ENCODE data around the gene PRR33. TPM values are rescaled to one million over a fixed set of nuclear protein-coding genes. Genes with fewer than 3 reads are reported as not detected.

Gene PRR33
- total RNA-seq, 1 experiment from 2014 or later: not detected

DNA sequence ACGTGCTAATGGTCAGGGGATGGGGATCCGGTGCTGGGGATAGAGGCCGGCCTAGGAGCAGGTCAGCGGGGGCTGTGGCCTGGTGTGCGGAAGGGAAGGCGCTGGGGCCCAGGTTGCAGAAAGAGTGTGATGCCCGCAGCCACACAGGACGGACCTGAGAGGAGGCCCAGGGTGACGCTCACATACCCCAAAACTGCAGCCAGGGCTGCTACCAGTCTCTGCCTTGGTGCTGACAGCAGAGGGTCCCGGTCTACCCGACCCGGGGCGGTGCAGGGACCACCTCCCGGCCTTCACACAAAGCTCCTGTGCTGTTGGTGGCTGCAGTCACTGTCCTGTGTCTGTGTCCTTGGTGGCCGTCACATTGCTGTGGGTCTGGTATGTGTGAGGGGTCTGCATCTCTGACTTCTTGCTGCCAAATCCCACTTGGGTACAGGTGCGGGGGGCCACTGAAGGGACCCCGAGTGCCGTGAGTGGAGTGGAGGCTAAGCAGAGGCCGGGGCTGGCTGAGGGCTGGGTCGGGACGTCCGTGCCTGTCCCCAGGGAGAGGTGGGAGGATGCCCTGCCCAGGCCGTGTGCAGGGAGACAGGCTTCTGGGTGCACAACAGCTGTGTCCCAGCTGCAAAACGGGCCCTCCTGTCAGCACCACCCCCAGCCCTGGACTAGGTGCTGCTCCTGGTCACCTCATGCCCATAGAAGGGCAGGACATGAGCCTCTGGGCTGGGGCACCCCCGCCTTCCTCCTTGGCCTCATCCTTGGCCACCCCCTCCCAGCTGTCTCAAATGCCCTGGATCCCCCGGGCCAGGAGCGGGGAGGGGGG lies 37.4 kb downstream of the PRR33 start:
- Histone ChIP-seq H3K27ac (ENCODE audit: low read depth, low read length) (no peak overlapping the region), H3K9me2 (ENCODE audit: insufficient read depth) (no peaks in the 10 kb centered on the region), H3K9ac (ENCODE audit: low read length) (no peak overlapping the region), H3K4me3 (replicated peaks in 1 of 2; ENCODE audit: low read depth in 1 of 2, low read length in 2 of 2) (no peak overlapping the region), H3K79me2 (ENCODE audit: insufficient read depth, low read length) (no peaks in the 10 kb centered on the region), H3K36me3 (ENCODE audit: control insufficient read depth in 1 of 2, insufficient read depth in 2 of 2, low read length in 2 of 2) (no peaks in the 10 kb centered on the region), H3K9me3 (ENCODE audit: control insufficient read depth in 1 of 2, insufficient read depth in 1 of 2, low read depth in 1 of 2, low read length in 2 of 2) (no peaks in the 10 kb centered on the region), H3K4me1 (ENCODE audit: control insufficient read depth in 1 of 2, insufficient read depth in 2 of 2, low read length in 2 of 2) (no peaks in the 10 kb centered on the region), H2AFZ (ENCODE audit: low read depth, low read length, poor library complexity, severe bottlenecking) (no peak overlapping the region), H3K27me3 (ENCODE audit: insufficient read depth, low read length) (no peaks in the 10 kb centered on the region), H4K20me1 (ENCODE audit: insufficient read depth) (no peaks in the 10 kb centered on the region), H3K4me2 (ENCODE audit: low read length) (no peak overlapping the region)
- RAD21 ChIA-PET (ENCODE audit: low non-redundant PET in 1 of 2, low total read pairs in 2 of 2, uncharacterized antibody in 2 of 2, unreplicated experiment in 2 of 2): no interaction called here
- TF ChIP-seq YY1 (IDR thresholded peaks at IDR 0.05; ENCODE audit: extremely low read depth, insufficient replicate concordance, low read depth, low read length) (no peak), SIN3A (IDR thresholded peaks at IDR 0.05; ENCODE audit: low read depth) (no peak), CBX3 (IDR thresholded peaks at IDR 0.05; ENCODE audit: low read depth) (no peak), EZH2phosphoT487 (IDR thresholded peaks at IDR 0.05; ENCODE audit: borderline replicate concordance) (no peak)
- TF ChIP-seq, protein P1, sequence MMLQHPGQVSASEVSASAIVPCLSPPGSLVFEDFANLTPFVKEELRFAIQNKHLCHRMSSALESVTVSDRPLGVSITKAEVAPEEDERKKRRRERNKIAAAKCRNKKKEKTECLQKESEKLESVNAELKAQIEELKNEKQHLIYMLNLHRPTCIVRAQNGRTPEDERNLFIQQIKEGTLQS (IDR thresholded peaks at IDR 0.05): no peak
- DNase-seq (ENCODE audit: low read depth, low spot score): no peak
- CTCF ChIA-PET: no interaction called here
- intact Hi-C loops (cut with micrococcal nuclease): no loop called here
- POLR2A ChIA-PET: no interaction called here
- no peak for ATAC-seq
- no TSS peak for BruUV-seq (replicated peaks)

DNA sequence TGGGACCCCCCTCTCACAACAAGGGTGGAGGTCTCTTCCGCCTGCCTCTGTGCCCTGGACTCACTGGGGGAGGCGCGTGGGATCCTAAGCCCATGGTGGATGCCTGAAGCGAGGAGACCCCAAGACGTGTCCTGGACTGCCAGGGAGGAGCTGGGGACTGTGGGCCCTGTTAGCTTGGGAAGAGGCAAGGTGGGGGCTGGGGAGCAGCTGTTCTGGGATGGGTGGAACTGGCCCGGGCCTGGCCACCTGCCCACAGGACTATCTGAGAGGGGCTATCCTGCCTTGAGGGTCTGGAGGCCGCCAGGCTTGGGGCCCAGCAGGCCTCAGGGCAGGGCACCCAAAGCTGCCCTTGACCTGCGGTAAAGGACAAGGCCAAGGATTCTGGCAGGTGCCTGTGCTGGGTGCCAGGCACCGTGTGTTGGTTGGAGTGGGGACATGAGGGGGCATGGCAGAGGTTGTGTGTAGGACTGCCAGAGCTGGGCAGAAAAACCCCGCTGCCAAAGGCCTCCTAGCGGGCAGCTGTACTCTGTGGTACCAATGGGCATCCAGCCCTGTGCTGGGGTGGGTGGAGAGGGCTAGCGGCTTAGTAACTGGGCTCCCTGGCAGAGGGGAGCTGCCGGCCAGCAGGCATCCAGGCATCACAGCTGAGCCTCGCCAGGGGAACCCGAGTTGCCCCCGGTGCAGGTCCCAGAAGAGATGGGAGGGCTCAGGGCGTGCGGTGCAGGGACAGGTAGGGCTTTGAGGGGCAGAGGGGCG lies 38.1 kb downstream of the PRR33 start:
- no peak overlapping the region for H2AFZ ChIP-seq (ENCODE audit: low read depth, low read length, poor library complexity, severe bottlenecking)
- no TSS peak for BruUV-seq (replicated peaks)
- ATAC-seq (no peak), DNase-seq (ENCODE audit: low read depth, low spot score) (no peak)
- no peaks in the 10 kb centered on the region for H3K79me2 ChIP-seq (ENCODE audit: insufficient read depth, low read length)
- TF ChIP-seq SP1 (IDR thresholded peaks at IDR 0.05; ENCODE audit: low read depth) (no peak), FOSL1 (IDR thresholded peaks at IDR 0.05; ENCODE audit: low read depth) (no peak), ZNF274 (IDR thresholded peaks at IDR 0.05; ENCODE audit: low read depth, low read length) (no peak)
- TF ChIP-seq, protein P2, sequence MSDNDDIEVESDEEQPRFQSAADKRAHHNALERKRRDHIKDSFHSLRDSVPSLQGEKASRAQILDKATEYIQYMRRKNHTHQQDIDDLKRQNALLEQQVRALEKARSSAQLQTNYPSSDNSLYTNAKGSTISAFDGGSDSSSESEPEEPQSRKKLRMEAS (IDR thresholded peaks at IDR 0.05): no peak
- CTCF ChIA-PET: no interaction called here
- H3K9me3 ChIP-seq (ENCODE audit: control insufficient read depth in 1 of 2, insufficient read depth in 1 of 2, low read depth in 1 of 2, low read length in 2 of 2): no peaks in the 10 kb centered on the region
- intact Hi-C loops (cut with micrococcal nuclease): no loop called here
- no peak overlapping the region for H3K9ac ChIP-seq (ENCODE audit: low read length)
- H3K9me2 ChIP-seq (ENCODE audit: insufficient read depth): no peaks in the 10 kb centered on the region
- H3K4me1 ChIP-seq (ENCODE audit: control insufficient read depth in 1 of 2, insufficient read depth in 2 of 2, low read length in 2 of 2): no peaks in the 10 kb centered on the region
- H3K4me3 ChIP-seq (replicated peaks in 1 of 2; ENCODE audit: low read depth in 1 of 2, low read length in 2 of 2): no peak overlapping the region
- H3K27ac ChIP-seq (ENCODE audit: low read depth, low read length): no peak overlapping the region
- no peak overlapping the region for H3K4me2 ChIP-seq (ENCODE audit: low read length)
- POLR2A ChIA-PET: no interaction called here
- H3K36me3 ChIP-seq (ENCODE audit: control insufficient read depth in 1 of 2, insufficient read depth in 2 of 2, low read length in 2 of 2): no peaks in the 10 kb centered on the region
- no peaks in the 10 kb centered on the region for H4K20me1 ChIP-seq (ENCODE audit: insufficient read depth)
- no peaks in the 10 kb centered on the region for H3K27me3 ChIP-seq (ENCODE audit: insufficient read depth, low read length)
- RAD21 ChIA-PET (ENCODE audit: low non-redundant PET in 1 of 2, low total read pairs in 2 of 2, uncharacterized antibody in 2 of 2, unreplicated experiment in 2 of 2): interaction anchor here in 1 of 2 experiments (0.6 kb wide), 1 partner anchor 14 kb away, joined by 3 read pairs; no protein-coding TSS in a partner anchor
